Nephron (organoid): Measurements from ENCODE around the gene EVI5L.

Source experiments
- H3K27ac Mint-ChIP-seq, 3 experiments: 2 replicates each; pipeline ENCODE4 v1.8.0; 2020; ENCODE audit warnings: mixed read lengths in 3 of 3, mild to moderate bottlenecking in 2 of 3, moderate library complexity in 1 of 3
- H3K27me3 Mint-ChIP-seq: 2 replicates; pipeline ENCODE4 v1.8.0; 2021; ENCODE audit warnings: low read depth, mild to moderate bottlenecking, moderate library complexity, mixed read lengths
- H3K36me3 Mint-ChIP-seq: 2 replicates; pipeline ENCODE4 v1.8.0; 2020; ENCODE audit warnings: low read depth, mixed read lengths
- H3K4me1 Mint-ChIP-seq: 2 replicates; pipeline ENCODE4 v1.8.0; 2020; ENCODE audit warnings: mixed read lengths
- H3K4me3 Mint-ChIP-seq, 3 experiments: 2 replicates each; pipeline ENCODE4 v1.8.0; 2020; ENCODE audit warnings: mild to moderate bottlenecking in 3 of 3, mixed read lengths in 3 of 3, moderate library complexity in 2 of 3
- H3K9me3 Mint-ChIP-seq: 2 replicates; pipeline ENCODE4 v1.8.0; 2020; ENCODE audit warnings: mixed read lengths
- CTCF ChIP-seq, 3 experiments: fragments of 200-600 bp; sonication (generic); IDR thresholded peaks; one replicate each; pipeline ENCODE4 v1.5.0; 2021; ENCODE audit warnings: antibody characterized with exemption in 3 of 3; ENCODE audit not compliant: unreplicated experiment in 3 of 3

The EVI5L gene

GRCh38 chr19:7830272-7830771, 304 bp downstream of the EVI5L start:
- Mint-ChIP-seq H3K4me3 (peak overlapping the region; percentile 88 to 96 (median 91)), H3K27me3 (peaks cover 17% of the 10 kb centered on the region), H3K36me3 (no peaks in the 10 kb centered on the region), H3K4me1 (peaks cover 24% of the 10 kb centered on the region), H3K9me3 (no peaks in the 10 kb centered on the region), H3K27ac (no peak overlapping the region)
- TF ChIP-seq CTCF (IDR thresholded peaks at IDR 0.05; ENCODE audit: unreplicated experiment in 3 of 3) = no peak

- Mint-ChIP-seq H3K9me3 (no peaks in the 10 kb centered on the region), H3K36me3 (no peaks in the 10 kb centered on the region), H3K4me1 (peaks cover 24% of the 10 kb centered on the region), H3K27ac (peak overlapping the region in 2 of 3 experiments; percentile 21 to 41), H3K27me3 (peaks cover 17% of the 10 kb centered on the region), H3K4me3 (peak overlapping the region; percentile 88 to 96 (median 91))
- no peak for TF ChIP-seq CTCF (IDR thresholded peaks at IDR 0.05; ENCODE audit: unreplicated experiment in 3 of 3)
These were observed 805 bp downstream of the EVI5L start for GRCh38 chr19:7830823-7831222.

GRCh38 chr19:7831452-7831851, 1.4 kb downstream of the EVI5L start:
- Mint-ChIP-seq H3K27ac (peak overlapping the region in 2 of 3 experiments; percentile 40 to 63), H3K4me1 (peaks cover 24% of the 10 kb centered on the region), H3K4me3 (peak overlapping the region; percentile 88 to 96 (median 91)), H3K27me3 (peaks cover 14% of the 10 kb centered on the region), H3K36me3 (no peaks in the 10 kb centered on the region), H3K9me3 (no peaks in the 10 kb centered on the region)
- peak in 2 of 3 experiments; percentile 9 to 21 for TF ChIP-seq CTCF (IDR thresholded peaks at IDR 0.05; ENCODE audit: unreplicated experiment in 3 of 3)

- TF ChIP-seq CTCF (IDR thresholded peaks at IDR 0.05; ENCODE audit: unreplicated experiment in 3 of 3) = no peak
- peak overlapping the region; percentile 88 to 96 (median 91) for H3K4me3 Mint-ChIP-seq
- H3K27ac Mint-ChIP-seq = no peak overlapping the region
- peaks cover 12% of the 10 kb centered on the region for H3K27me3 Mint-ChIP-seq
- no peaks in the 10 kb centered on the region for H3K9me3 Mint-ChIP-seq
- no peaks in the 10 kb centered on the region for H3K36me3 Mint-ChIP-seq
- peaks cover 24% of the 10 kb centered on the region for H3K4me1 Mint-ChIP-seq
These were observed 2.0 kb downstream of the EVI5L start for GRCh38 chr19:7832009-7832408.

- H3K4me3 Mint-ChIP-seq = peak overlapping the region; percentile 27 to 96 (median 40)
- TF ChIP-seq CTCF (IDR thresholded peaks at IDR 0.05; ENCODE audit: unreplicated experiment in 3 of 3) = no peak
- H3K4me1 Mint-ChIP-seq = peaks cover 24% of the 10 kb centered on the region
- H3K27ac Mint-ChIP-seq = no peak overlapping the region
- no peaks in the 10 kb centered on the region for H3K9me3 Mint-ChIP-seq
- H3K36me3 Mint-ChIP-seq = no peaks in the 10 kb centered on the region
- peaks cover 8% of the 10 kb centered on the region for H3K27me3 Mint-ChIP-seq
These were observed 2.8 kb downstream of the EVI5L start for GRCh38 chr19:7832781-7833180.
